WERI-Rb-1 (cell line): Measurements from ENCODE around the gene NUSAP1.
"Not testable (repeated sequence)": the region's sequence is repeated elsewhere in the genome, so short reads cannot be mapped to it uniquely, and the experiment has no call there.

Experiments
- DNase-seq: peaks from one replicate; pipeline ENCODE4 v3.0.0-alpha.2; 2020
- H3K27ac ChIP-seq: fragments of 250-450 bp; sonication (Bioruptor Pico); 2 replicates; pipeline ENCODE4 v1.5.1; 2020; ENCODE audit warnings: mild to moderate bottlenecking, moderate library complexity
- H3K27me3 ChIP-seq: fragments of 250-450 bp; sonication (Bioruptor Pico); 2 replicates; pipeline ENCODE4 v1.5.1; 2021; ENCODE audit warnings: mild to moderate bottlenecking, low read depth, moderate library complexity; ENCODE audit not compliant: insufficient read depth, severe bottlenecking
- H3K36me3 ChIP-seq: fragments of 250-450 bp; sonication (Bioruptor Pico); 2 replicates; pipeline ENCODE4 v1.5.1; 2020; ENCODE audit warnings: mild to moderate bottlenecking, moderate library complexity
- H3K4me3 ChIP-seq: 2 replicates; pipeline ENCODE4 v1.5.1; 2011; ENCODE audit warnings: low read depth, mild to moderate bottlenecking, control low read depth, low read length
- H3K9me3 ChIP-seq: fragments of 250-450 bp; sonication (Bioruptor Pico); 2 replicates; pipeline ENCODE4 v1.5.1; 2021; ENCODE audit warnings: mild to moderate bottlenecking, moderate library complexity; ENCODE audit not compliant: severe bottlenecking
- CTCF ChIP-seq: IDR thresholded peaks from 2 replicates; pipeline ENCODE4 v1.5.1; 2011; ENCODE audit warnings: low read depth, mild to moderate bottlenecking, control low read depth, inconsistent platforms, low read length

Gene NUSAP1

GRCh38 chr15:41286665-41287333 lies 45.9 kb upstream of the NUSAP1 start:
- no peak overlapping the region for H3K27ac ChIP-seq
- peaks cover 61% of the 10 kb centered on the region for H3K36me3 ChIP-seq
- no peaks in the 10 kb centered on the region for H3K27me3 ChIP-seq
- H3K4me3 ChIP-seq, result no peak overlapping the region
- no peak for TF ChIP-seq CTCF
- DNase-seq, result no peak
- no peaks in the 10 kb centered on the region for H3K9me3 ChIP-seq

- Histone ChIP-seq H3K27me3 (no peaks in the 10 kb centered on the region), H3K9me3 (no peaks in the 10 kb centered on the region), H3K36me3 (peaks cover 72% of the 10 kb centered on the region), H3K4me3 (no peak overlapping the region), H3K27ac (no peak overlapping the region)
- no peak for TF ChIP-seq CTCF
- no peak for DNase-seq
These were observed 44.2 kb upstream of the NUSAP1 start for GRCh38 chr15:41288464-41288863.

GRCh38 chr15:41289953-41290352 lies 42.7 kb upstream of the NUSAP1 start:
- no peak overlapping the region for H3K27ac ChIP-seq
- no peaks in the 10 kb centered on the region for H3K27me3 ChIP-seq
- TF ChIP-seq CTCF, result no peak
- no peak overlapping the region for H3K4me3 ChIP-seq
- DNase-seq, result no peak
- H3K9me3 ChIP-seq, result no peaks in the 10 kb centered on the region
- H3K36me3 ChIP-seq, result peaks cover 74% of the 10 kb centered on the region

GRCh38 chr15:41291065-41291631 lies 41.5 kb upstream of the NUSAP1 start:
- Histone ChIP-seq H3K9me3 (no peaks in the 10 kb centered on the region), H3K4me3 (no peak overlapping the region), H3K27me3 (no peaks in the 10 kb centered on the region), H3K36me3 (peaks cover 69% of the 10 kb centered on the region), H3K27ac (no peak overlapping the region)
- no peak for TF ChIP-seq CTCF
- DNase-seq, result no peak

GRCh38 chr15:41292521-41292920 lies 40.2 kb upstream of the NUSAP1 start:
- Histone ChIP-seq H3K9me3 (no peaks in the 10 kb centered on the region), H3K4me3 (no peak overlapping the region), H3K27ac (no peak overlapping the region), H3K27me3 (no peaks in the 10 kb centered on the region), H3K36me3 (peaks cover 65% of the 10 kb centered on the region)
- no peak for TF ChIP-seq CTCF
- DNase-seq, result no peak

- not testable (repeated sequence) for H3K4me3 ChIP-seq, H3K27me3 ChIP-seq, H3K9me3 ChIP-seq, DNase-seq, H3K27ac ChIP-seq
- H3K36me3 ChIP-seq, result peaks cover 26% of the 10 kb centered on the region
These were observed 31.5 kb upstream of the NUSAP1 start for GRCh38 chr15:41301139-41301538.
